ENCODE measurements around the gene EFNA5.

GRCh38 chr5:107516452-107517184, 154.1 kb downstream of the EFNA5 start:
- TF ChIP-seq POLR2A (IDR thresholded peaks at IDR 0.05; ENCODE audit: low read length) (no peak), GATA1 (IDR thresholded peaks at IDR 0.05; ENCODE audit: low read depth, low read length) (no peak)

All from erythroblast (primary cell).